ENCODE results near the gene NYAP1. TPM values are rescaled to one million over a fixed set of nuclear protein-coding genes. Genes with fewer than 3 reads are reported as not detected.
A peak's percentile ranks its signal among the peaks of the same experiment; 100 is the strongest.

The NYAP1 gene
- total RNA-seq, 1 donor from 2014 or later: not detected

- H3K9me3 Mint-ChIP-seq: no peaks in the 10 kb centered on the region
- no peak for DNase-seq
- H3K27ac Mint-ChIP-seq: peak overlapping the region; percentile 70
- TF ChIP-seq, protein P1, sequence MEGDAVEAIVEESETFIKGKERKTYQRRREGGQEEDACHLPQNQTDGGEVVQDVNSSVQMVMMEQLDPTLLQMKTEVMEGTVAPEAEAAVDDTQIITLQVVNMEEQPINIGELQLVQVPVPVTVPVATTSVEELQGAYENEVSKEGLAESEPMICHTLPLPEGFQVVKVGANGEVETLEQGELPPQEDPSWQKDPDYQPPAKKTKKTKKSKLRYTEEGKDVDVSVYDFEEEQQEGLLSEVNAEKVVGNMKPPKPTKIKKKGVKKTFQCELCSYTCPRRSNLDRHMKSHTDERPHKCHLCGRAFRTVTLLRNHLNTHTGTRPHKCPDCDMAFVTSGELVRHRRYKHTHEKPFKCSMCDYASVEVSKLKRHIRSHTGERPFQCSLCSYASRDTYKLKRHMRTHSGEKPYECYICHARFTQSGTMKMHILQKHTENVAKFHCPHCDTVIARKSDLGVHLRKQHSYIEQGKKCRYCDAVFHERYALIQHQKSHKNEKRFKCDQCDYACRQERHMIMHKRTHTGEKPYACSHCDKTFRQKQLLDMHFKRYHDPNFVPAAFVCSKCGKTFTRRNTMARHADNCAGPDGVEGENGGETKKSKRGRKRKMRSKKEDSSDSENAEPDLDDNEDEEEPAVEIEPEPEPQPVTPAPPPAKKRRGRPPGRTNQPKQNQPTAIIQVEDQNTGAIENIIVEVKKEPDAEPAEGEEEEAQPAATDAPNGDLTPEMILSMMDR (IDR thresholded peaks at IDR 0.05): no peak
- H3K27me3 Mint-ChIP-seq: no peaks in the 10 kb centered on the region
- POLR2A ChIA-PET: no interaction called here
- no peak overlapping the region for H3K4me3 Mint-ChIP-seq
- intact Hi-C loops (cut with micrococcal nuclease): no loop called here
- peaks cover 49% of the 10 kb centered on the region for H3K4me1 Mint-ChIP-seq
- CTCF ChIA-PET: interaction anchor here (2.8 to 3.9 kb wide), 2 partner anchors 87 kb away, joined by 11 to 33 read pairs; no protein-coding TSS in a partner anchor
- H3K36me3 Mint-ChIP-seq (ENCODE audit: low read depth): peaks cover 45% of the 10 kb centered on the region
- ATAC-seq (ENCODE audit: low read depth): no peak
Observed at GRCh38 chr7:100472121-100472851, 11.4 kb upstream of the NYAP1 start.

DNA sequence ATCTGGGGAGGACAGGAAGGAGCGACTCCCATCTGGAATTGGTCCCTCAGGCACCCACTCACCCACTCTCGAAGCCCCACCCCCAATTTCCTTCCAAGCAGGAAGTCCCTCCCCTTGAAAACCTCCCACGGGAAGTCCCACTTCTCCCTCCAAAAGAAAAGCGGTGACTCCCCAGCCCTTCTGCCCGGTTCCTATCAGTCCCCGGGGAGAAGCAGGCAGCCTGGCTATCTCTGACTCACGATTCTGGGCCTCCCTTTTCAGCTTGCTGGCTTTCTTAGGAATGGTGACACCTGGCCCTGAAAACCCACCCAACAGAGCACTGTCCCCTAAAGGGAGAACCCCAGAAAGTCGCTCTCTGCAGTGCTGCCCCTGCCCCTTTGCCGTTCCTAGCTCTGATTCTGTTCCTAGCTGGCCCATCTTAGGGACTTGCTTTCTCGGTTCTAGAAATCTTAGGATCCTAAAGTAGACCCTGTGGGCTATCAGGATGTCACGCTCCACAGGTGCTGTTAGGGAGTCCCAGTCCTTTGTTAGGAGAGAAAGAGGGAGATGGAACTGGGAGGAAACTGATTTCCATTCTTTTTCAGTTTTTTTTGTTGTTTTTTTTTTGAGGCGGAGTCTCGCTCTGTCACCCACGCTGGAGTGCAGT lies 10.8 kb upstream of the NYAP1 start:
- ATAC-seq (ENCODE audit: low read depth): no peak
- intact Hi-C loops (cut with micrococcal nuclease): no loop called here
- POLR2A ChIA-PET: no interaction called here
- no peak overlapping the region for H3K4me3 Mint-ChIP-seq
- H3K36me3 Mint-ChIP-seq (ENCODE audit: low read depth): peaks cover 42% of the 10 kb centered on the region
- H3K4me1 Mint-ChIP-seq: peaks cover 49% of the 10 kb centered on the region
- no peaks in the 10 kb centered on the region for H3K9me3 Mint-ChIP-seq
- H3K27me3 Mint-ChIP-seq: no peaks in the 10 kb centered on the region
- peak overlapping the region; percentile 70 for H3K27ac Mint-ChIP-seq
- TF ChIP-seq, protein P1 (IDR thresholded peaks at IDR 0.05): no peak
- DNase-seq: no peak
- CTCF ChIA-PET: interaction anchor here (1.0 to 2.8 kb wide), 2 partner anchors 8 to 87 kb away, joined by 3 to 11 read pairs; no protein-coding TSS in a partner anchor

DNA sequence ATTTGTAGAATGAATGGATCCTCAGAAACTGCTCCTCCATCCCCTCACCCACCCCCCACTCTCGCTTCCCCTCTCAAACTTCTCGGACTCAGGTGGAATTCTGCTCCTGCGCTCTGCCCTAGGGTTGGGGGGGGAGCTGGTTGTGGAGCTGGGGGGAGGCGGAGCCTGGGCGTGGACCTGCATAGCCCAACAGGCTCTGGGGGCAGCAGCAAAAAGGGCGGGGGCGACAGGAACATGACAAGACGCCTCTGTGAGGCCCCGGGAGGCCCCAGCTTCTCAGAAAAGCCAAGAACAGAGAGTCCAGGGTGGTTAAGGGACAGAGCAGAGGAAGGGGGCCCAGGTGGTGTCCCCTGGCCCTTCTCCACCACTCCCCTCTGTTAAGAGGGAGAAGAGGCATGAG lies 8.2 kb upstream of the NYAP1 start:
- TF ChIP-seq, protein P1 (IDR thresholded peaks at IDR 0.05): no peak
- no peak for DNase-seq
- Mint-ChIP-seq H3K4me3 (peak overlapping the region; percentile 82), H3K9me3 (no peaks in the 10 kb centered on the region), H3K4me1 (peaks cover 48% of the 10 kb centered on the region), H3K27me3 (no peaks in the 10 kb centered on the region), H3K36me3 (ENCODE audit: low read depth) (peaks cover 40% of the 10 kb centered on the region), H3K27ac (peak overlapping the region; percentile 88)
- ATAC-seq (ENCODE audit: low read depth): no peak
- ChIA-PET CTCF (no interaction called here), POLR2A (interaction anchor here (0.7 to 4.4 kb wide), 4 partner anchors 32 to 64 kb away, joined by 3 to 38 read pairs (median 4); partner anchors contain the start of genes AGFG2, MEPCE and ZCWPW1)
- intact Hi-C loops (cut with micrococcal nuclease): loop anchor here (5.0 kb wide), 1 partner anchor 232 kb away; the partner anchor contains the start of gene POP7

DNA sequence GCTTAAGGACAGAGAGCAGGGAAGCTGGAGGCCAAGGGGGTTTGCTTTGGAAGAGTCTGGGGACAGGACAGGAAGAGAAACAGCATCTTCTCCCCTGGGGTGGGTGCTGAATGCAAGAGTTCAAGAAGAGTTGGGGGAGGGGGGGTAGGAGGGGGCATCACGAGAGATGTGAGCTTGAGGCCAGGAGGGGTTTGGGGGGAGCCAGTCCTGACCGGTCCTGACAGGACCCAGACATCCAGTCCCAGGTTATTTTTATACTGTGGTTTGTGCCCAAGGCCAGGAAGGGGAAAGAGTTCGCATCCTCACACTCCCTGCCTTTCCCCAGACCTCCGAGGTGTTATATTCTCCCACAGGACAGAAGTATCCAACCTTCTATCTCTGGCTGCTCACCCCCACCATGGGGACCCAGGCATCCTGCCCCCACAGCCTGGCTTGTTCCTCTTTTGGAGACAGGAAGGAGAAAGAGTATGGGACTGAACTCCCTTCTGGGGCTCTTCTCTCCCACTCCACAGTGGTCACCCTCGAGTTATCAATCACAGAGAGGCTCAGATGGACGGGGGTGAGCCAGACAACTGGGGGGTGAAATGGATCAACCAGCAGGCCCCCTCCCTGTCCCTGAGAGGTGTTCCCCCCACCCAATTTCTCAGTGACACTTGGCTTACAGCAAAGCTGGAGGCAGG lies 7.5 kb upstream of the NYAP1 start:
- intact Hi-C loops (cut with micrococcal nuclease): loop anchor here (5.0 kb wide), 1 partner anchor 231 kb away; the partner anchor contains the start of gene POP7
- DNase-seq (no peak), ATAC-seq (ENCODE audit: low read depth) (no peak)
- Mint-ChIP-seq H3K27ac (peak overlapping the region; percentile 88), H3K4me1 (peaks cover 48% of the 10 kb centered on the region), H3K4me3 (peak overlapping the region; percentile 82), H3K9me3 (no peaks in the 10 kb centered on the region), H3K36me3 (ENCODE audit: low read depth) (peaks cover 36% of the 10 kb centered on the region), H3K27me3 (no peaks in the 10 kb centered on the region)
- ChIA-PET CTCF (interaction anchor here (1.5 kb wide), 1 partner anchor 83 kb away, joined by 5 read pairs; no protein-coding TSS in a partner anchor), POLR2A (interaction anchor here (0.7 to 4.4 kb wide), 6 partner anchors 26 to 1736 kb away, joined by 3 to 38 read pairs (median 4); partner anchors contain the start of genes AGFG2, FBXO24, LRCH4 and MEPCE)
- TF ChIP-seq, protein P1 (IDR thresholded peaks at IDR 0.05): no peak

Measured in activated B cell treated with CpG ODN at 0.5 μM for 24 hours (primary cell).